OCI-LY1 (cell line): ENCODE results near the gene CTNND2.

ENCODE experiments used
- EZH2 ChIP-seq: fragments of 200-600 bp; sonication (generic), shearing (Covaris generic); IDR thresholded peaks from 2 replicates; pipeline ENCODE4 v1.8.0; 2017; ENCODE audit warnings: borderline replicate concordance, mixed run types, mild to moderate bottlenecking, antibody characterized with exemption, low read length, moderate library complexity, mixed read lengths
- TF ChIP-seq, protein P1 (sequence below): fragments of 200-600 bp; sonication (generic), shearing (Covaris generic); IDR thresholded peaks from 2 replicates; pipeline ENCODE4 v1.5.1; 2017; ENCODE audit warnings: mild to moderate bottlenecking, antibody characterized with exemption, low read length, moderate library complexity, mixed read lengths

DNA sequence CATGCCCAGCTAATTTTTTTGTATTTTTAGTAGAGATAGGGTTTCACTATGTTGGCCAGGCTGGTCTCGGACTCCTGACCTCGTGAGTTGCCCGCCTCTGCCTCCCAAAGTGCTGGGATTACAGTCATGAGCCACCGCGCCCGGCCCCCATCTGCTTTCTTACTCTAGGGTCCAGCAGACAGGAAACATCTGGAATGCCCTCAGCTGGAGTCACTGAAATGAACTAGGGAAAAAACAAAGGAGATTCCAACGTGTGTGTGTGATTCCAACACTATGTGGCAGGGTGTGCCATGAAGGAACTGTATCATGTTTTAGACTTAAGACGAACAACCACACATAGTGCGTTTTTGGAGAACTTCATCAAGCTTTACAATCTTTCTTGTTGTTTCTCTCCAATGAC, 603.1 kb downstream of the CTNND2 start:
- TF ChIP-seq, protein P1, sequence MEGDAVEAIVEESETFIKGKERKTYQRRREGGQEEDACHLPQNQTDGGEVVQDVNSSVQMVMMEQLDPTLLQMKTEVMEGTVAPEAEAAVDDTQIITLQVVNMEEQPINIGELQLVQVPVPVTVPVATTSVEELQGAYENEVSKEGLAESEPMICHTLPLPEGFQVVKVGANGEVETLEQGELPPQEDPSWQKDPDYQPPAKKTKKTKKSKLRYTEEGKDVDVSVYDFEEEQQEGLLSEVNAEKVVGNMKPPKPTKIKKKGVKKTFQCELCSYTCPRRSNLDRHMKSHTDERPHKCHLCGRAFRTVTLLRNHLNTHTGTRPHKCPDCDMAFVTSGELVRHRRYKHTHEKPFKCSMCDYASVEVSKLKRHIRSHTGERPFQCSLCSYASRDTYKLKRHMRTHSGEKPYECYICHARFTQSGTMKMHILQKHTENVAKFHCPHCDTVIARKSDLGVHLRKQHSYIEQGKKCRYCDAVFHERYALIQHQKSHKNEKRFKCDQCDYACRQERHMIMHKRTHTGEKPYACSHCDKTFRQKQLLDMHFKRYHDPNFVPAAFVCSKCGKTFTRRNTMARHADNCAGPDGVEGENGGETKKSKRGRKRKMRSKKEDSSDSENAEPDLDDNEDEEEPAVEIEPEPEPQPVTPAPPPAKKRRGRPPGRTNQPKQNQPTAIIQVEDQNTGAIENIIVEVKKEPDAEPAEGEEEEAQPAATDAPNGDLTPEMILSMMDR = no peak
- TF ChIP-seq EZH2 = no peak
